Liver (tissue), 9 donors: ENCODE results near the gene LRRTM4. TPM values are rescaled to one million over a fixed set of nuclear protein-coding genes. Genes with fewer than 3 reads are reported as not detected.

Experiments
- DNase-seq: peaks from one replicate; pipeline ENCODE4 v3.0.0-alpha.2; 2017; ENCODE audit warnings: low spot score
- H3K27ac ChIP-seq, 2 donors: one replicate each; pipeline ENCODE4 v1.7.0; 2013; ENCODE audit warnings: inconsistent platforms in 2 of 2, low read length in 2 of 2, control low read depth in 1 of 2, low read depth in 1 of 2, mild to moderate bottlenecking in 1 of 2
- H3K27me3 ChIP-seq, 4 donors: one replicate each; pipeline versions ENCODE4 v1.6.1 to v1.7.0; 2013; ENCODE audit warnings: low read length in 3 of 4, inconsistent platforms in 1 of 4, mild to moderate bottlenecking in 1 of 4, moderate library complexity in 1 of 4; ENCODE audit not compliant: control insufficient read depth in 4 of 4, insufficient read depth in 4 of 4
- H3K36me3 ChIP-seq, 4 donors: one replicate each; pipeline versions ENCODE4 v1.6.1 to v1.7.0; 2013; ENCODE audit warnings: low read length in 3 of 4, mild to moderate bottlenecking in 3 of 4, low read depth in 1 of 4, moderate library complexity in 1 of 4; ENCODE audit not compliant: control insufficient read depth in 4 of 4, insufficient read depth in 3 of 4
- H3K4me1 ChIP-seq, 4 donors: one replicate each; pipeline versions ENCODE4 v1.6.1 to v1.7.0; 2013; ENCODE audit warnings: low read length in 3 of 4, mild to moderate bottlenecking in 3 of 4, moderate library complexity in 1 of 4; ENCODE audit not compliant: control insufficient read depth in 4 of 4, insufficient read depth in 4 of 4
- H3K4me3 ChIP-seq, 3 donors: one replicate each; pipeline versions ENCODE4 v1.6.1 to v1.7.0; 2013; ENCODE audit warnings: low read length in 3 of 3, control low read depth in 1 of 3, low read depth in 1 of 3, mild to moderate bottlenecking in 1 of 3
- H3K9ac ChIP-seq, 2 donors: one replicate each; pipeline ENCODE4 v1.7.0; 2013; ENCODE audit warnings: low read length in 2 of 2, mild to moderate bottlenecking in 2 of 2, moderate library complexity in 2 of 2, control low read depth in 1 of 2, low read depth in 1 of 2
- H3K9me3 ChIP-seq, 4 donors: one replicate each; pipeline versions ENCODE4 v1.6.1 to v1.7.0; 2013; ENCODE audit warnings: low read length in 3 of 4; ENCODE audit not compliant: control insufficient read depth in 4 of 4
- ATF3 ChIP-seq: IDR thresholded peaks from 2 replicates; pipeline ENCODE4 v1.6.1; 2016; ENCODE audit warnings: antibody characterized with exemption
- EGR1 ChIP-seq, 2 donors: IDR thresholded peaks; 2 replicates each; pipeline ENCODE4 v1.6.1; 2016 to 2018; ENCODE audit warnings: antibody characterized with exemption in 2 of 2, low read depth in 2 of 2
- FOXA1 ChIP-seq: IDR thresholded peaks from 2 replicates; pipeline ENCODE4 v1.6.1; 2016; ENCODE audit warnings: antibody characterized with exemption
- FOXA2 ChIP-seq: IDR thresholded peaks from 2 replicates; pipeline ENCODE4 v1.6.1; 2016; ENCODE audit warnings: antibody characterized with exemption
- GABPA ChIP-seq, 2 donors: IDR thresholded peaks in 1 of 2; conservative IDR thresholded peaks in 1 of 2; 2 replicates each; pipeline ENCODE4 v1.6.1; 2016; ENCODE audit warnings: antibody characterized with exemption in 2 of 2, mild to moderate bottlenecking in 1 of 2, moderate library complexity in 1 of 2
- HNF4A ChIP-seq, 2 donors: conservative IDR thresholded peaks; 2 replicates each; pipeline ENCODE4 v1.6.1; 2016; ENCODE audit warnings: antibody characterized with exemption in 2 of 2, mild to moderate bottlenecking in 2 of 2
- HNF4G ChIP-seq: IDR thresholded peaks from 2 replicates; pipeline ENCODE4 v1.6.1; 2016; ENCODE audit warnings: antibody characterized with exemption
- JUND ChIP-seq, 2 donors: IDR thresholded peaks; 2 replicates each; pipeline ENCODE4 v1.6.1; 2016; ENCODE audit warnings: antibody characterized with exemption in 2 of 2
- NR2F2 ChIP-seq: IDR thresholded peaks from 2 replicates; pipeline ENCODE4 v1.6.1; 2016; ENCODE audit warnings: antibody characterized with exemption
- RAD21 ChIP-seq, 2 donors: IDR thresholded peaks; 2 replicates each; pipeline ENCODE4 v1.6.1; 2016; ENCODE audit warnings: antibody characterized with exemption in 2 of 2, mild to moderate bottlenecking in 2 of 2
- REST ChIP-seq: IDR thresholded peaks from 2 replicates; pipeline ENCODE4 v1.6.1; 2016; ENCODE audit warnings: antibody characterized with exemption, mild to moderate bottlenecking
- RXRA ChIP-seq, 2 donors: IDR thresholded peaks; 2 replicates each; pipeline ENCODE4 v1.6.1; 2017 to 2018; ENCODE audit warnings: antibody characterized with exemption in 2 of 2, mild to moderate bottlenecking in 1 of 2
- SP1 ChIP-seq: IDR thresholded peaks from 2 replicates; pipeline ENCODE4 v1.6.1; 2018; ENCODE audit warnings: antibody characterized with exemption, mild to moderate bottlenecking
- TAF1 ChIP-seq: conservative IDR thresholded peaks from 2 replicates; pipeline ENCODE4 v1.6.1; 2016; ENCODE audit warnings: antibody characterized with exemption, mild to moderate bottlenecking
- YY1 ChIP-seq: IDR thresholded peaks from 2 replicates; pipeline ENCODE4 v1.6.1; 2016; ENCODE audit warnings: antibody characterized with exemption, mild to moderate bottlenecking
- ZBTB33 ChIP-seq: IDR thresholded peaks from 2 replicates; pipeline ENCODE4 v1.6.1; 2016; ENCODE audit warnings: antibody characterized with exemption
- WGBS: extraction: QIAGEN DNeasy Blood & Tissue Kit; methylation state at CpG from one replicate; pipeline ENCODE4 v1.1.7; 2013; 5-methylcytosine and 5-hydroxymethylcytosine counted together
- polyA plus RNA-seq, 2 donors: library from polyadenylated mRNA; stranded (reverse) in 1 of 2; unstranded in 1 of 2; fragments of 200-250 nt in 1 of 2; fragments of >200 nt in 1 of 2; fragmentation: Nextera tagmentation in 1 of 2; extraction: Ambion mirVana in 1 of 2; gene quantifications; one replicate each; pipeline versions ENCODE4 v1.2.1 to v1.2.3, GENCODE V29; 2013 to 2015
- total RNA-seq, 2 donors: library from RNA; depleted of rRNA; stranded (reverse); fragments of >200 nt; gene quantifications; one replicate each; pipeline ENCODE4 v1.2.3, GENCODE V29; 2014
- TF ChIP-seq, protein P1 (sequence below): IDR thresholded peaks from 2 replicates; pipeline ENCODE4 v1.6.1; 2016; ENCODE audit warnings: antibody characterized with exemption
- TF ChIP-seq, protein P2 (sequence below): fragments of 150-350 bp; IDR thresholded peaks from 2 replicates; pipeline ENCODE4 v1.5.1; 2017; ENCODE audit warnings: improper control_type of control experiment, low read depth, low read length; ENCODE audit not compliant: missing input control
- donor health status: healthy.
- donor health status: healthy.
- donor health status: healthy.
- donor health status: healthy.
- donor health status: healthy.

The LRRTM4 gene
- total and polyA plus RNA-seq, 4 donors: 0.06 to 0.09 (median 0.08) TPM; not detected in 1

GRCh38 chr2:77459840-77460239, 62.3 kb downstream of the LRRTM4 start:
- DNase-seq: no peak
- H3K9me3 ChIP-seq: no peaks in the 10 kb centered on the region
- 68% methylated on average over 3 of the region's 3 CpGs for WGBS
- no peaks in the 10 kb centered on the region for H3K36me3 ChIP-seq
- TF ChIP-seq YY1 (no peak), SP1 (no peak), ZBTB33 (no peak), RAD21 (IDR thresholded peaks at IDR 0.05) (no peak), GABPA (IDR thresholded peaks at IDR 0.05 in 1 of 2, conservative IDR thresholded peaks at IDR 0.05 in 1 of 2) (no peak), HNF4A (conservative IDR thresholded peaks at IDR 0.05) (no peak), NR2F2 (no peak), REST (no peak), HNF4G (no peak), EGR1 (IDR thresholded peaks at IDR 0.05; ENCODE audit: low read depth in 2 of 2) (no peak), FOXA1 (no peak), RXRA (IDR thresholded peaks at IDR 0.05) (no peak), JUND (IDR thresholded peaks at IDR 0.05) (no peak), TAF1 (no peak), FOXA2 (no peak)
- TF ChIP-seq, protein P1, sequence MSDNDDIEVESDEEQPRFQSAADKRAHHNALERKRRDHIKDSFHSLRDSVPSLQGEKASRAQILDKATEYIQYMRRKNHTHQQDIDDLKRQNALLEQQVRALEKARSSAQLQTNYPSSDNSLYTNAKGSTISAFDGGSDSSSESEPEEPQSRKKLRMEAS: no peak
- TF ChIP-seq, protein P2, sequence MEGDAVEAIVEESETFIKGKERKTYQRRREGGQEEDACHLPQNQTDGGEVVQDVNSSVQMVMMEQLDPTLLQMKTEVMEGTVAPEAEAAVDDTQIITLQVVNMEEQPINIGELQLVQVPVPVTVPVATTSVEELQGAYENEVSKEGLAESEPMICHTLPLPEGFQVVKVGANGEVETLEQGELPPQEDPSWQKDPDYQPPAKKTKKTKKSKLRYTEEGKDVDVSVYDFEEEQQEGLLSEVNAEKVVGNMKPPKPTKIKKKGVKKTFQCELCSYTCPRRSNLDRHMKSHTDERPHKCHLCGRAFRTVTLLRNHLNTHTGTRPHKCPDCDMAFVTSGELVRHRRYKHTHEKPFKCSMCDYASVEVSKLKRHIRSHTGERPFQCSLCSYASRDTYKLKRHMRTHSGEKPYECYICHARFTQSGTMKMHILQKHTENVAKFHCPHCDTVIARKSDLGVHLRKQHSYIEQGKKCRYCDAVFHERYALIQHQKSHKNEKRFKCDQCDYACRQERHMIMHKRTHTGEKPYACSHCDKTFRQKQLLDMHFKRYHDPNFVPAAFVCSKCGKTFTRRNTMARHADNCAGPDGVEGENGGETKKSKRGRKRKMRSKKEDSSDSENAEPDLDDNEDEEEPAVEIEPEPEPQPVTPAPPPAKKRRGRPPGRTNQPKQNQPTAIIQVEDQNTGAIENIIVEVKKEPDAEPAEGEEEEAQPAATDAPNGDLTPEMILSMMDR: no peak
- H3K27me3 ChIP-seq: no peaks in the 10 kb centered on the region
- no peak overlapping the region for H3K9ac ChIP-seq
- no peaks in the 10 kb centered on the region for H3K4me1 ChIP-seq
- H3K27ac ChIP-seq: no peak overlapping the region
- H3K4me3 ChIP-seq: no peak overlapping the region

DNA sequence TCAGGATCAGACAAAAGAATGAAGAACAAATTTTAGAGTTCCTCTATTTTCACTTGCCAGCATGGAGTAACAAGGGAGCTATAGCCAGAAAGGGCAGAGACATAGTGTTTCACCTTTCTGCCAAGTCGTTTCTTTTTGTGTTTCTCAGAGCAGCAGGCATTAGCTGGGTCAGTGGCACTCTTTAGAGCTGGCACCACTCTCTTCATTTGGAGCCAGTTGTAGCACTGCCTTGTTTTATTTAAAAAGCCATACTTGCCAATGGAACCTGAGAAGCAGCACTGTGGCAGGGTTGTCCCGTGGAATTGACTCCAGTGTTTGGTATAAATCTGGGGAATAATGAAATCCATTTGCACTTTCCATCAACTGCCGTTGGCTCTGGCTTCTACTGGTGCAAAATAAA, 64.0 kb downstream of the LRRTM4 start:
- Histone ChIP-seq H3K9ac (no peak overlapping the region), H3K9me3 (no peaks in the 10 kb centered on the region), H3K27ac (no peak overlapping the region), H3K4me3 (no peak overlapping the region), H3K4me1 (no peaks in the 10 kb centered on the region), H3K27me3 (no peaks in the 10 kb centered on the region), H3K36me3 (no peaks in the 10 kb centered on the region)
- 60% methylated on average over 3 of the region's 3 CpGs for WGBS
- no peak for DNase-seq
- no peak for TF ChIP-seq ZBTB33
- TF ChIP-seq FOXA2: no peak
- TF ChIP-seq ATF3: no peak
- TF ChIP-seq, protein P2: no peak
